K562 (cell line): ENCODE results near the gene SUMF2. TPM values are rescaled to one million over a fixed set of nuclear protein-coding genes. Genes with fewer than 3 reads are reported as not detected.

Source experiments
- CHAMP1 ChIP-seq: fragments of 450-650 bp; IDR thresholded peaks from 2 replicates; pipeline ENCODE4 v1.6.1; 2016; ENCODE audit warnings: mild to moderate bottlenecking
- FOXK2 ChIP-seq, 2 experiments: fragments of 450-650 bp; IDR thresholded peaks in 1 of 2; conservative IDR thresholded peaks in 1 of 2; 2 replicates each; pipeline ENCODE4 v1.6.1; 2016; ENCODE audit warnings: low read depth in 2 of 2, mild to moderate bottlenecking in 1 of 2
- REST ChIP-seq, 2 experiments: fragments of 450-650 bp; formaldehyde crosslinking in 1 of 2; IDR thresholded peaks; 2 replicates each; pipeline versions ENCODE4 v1.4.0 to v1.6.1; 2014 to 2020; ENCODE audit warnings: mild to moderate bottlenecking in 2 of 2, borderline replicate concordance in 1 of 2, low read depth in 1 of 2
- polyA plus RNA-seq, 8 experiments: library from polyadenylated mRNA; depleted of rRNA in 4 of 8; stranded (reverse) in 5 of 8; unstranded in 3 of 8; fragments of >200 nt; fragmentation: Nextera tagmentation in 2 of 8; fragmentation: Illumina TruSeq in 1 of 8; extraction: Ambion mirVana in 2 of 8; extraction: Trizol in 1 of 8; gene quantifications; 2 replicates each; pipeline versions ENCODE4 v1.2.1 to v1.2.3, GENCODE V29; 2011 to 2014; ENCODE audit warnings: inconsistent platforms in 1 of 8, missing spikeins in 1 of 8
- total RNA-seq, 7 experiments: library from RNA; depleted of rRNA in 6 of 7; stranded (reverse); fragments of >200 nt in 6 of 7; fragmentation: Illumina TruSeq in 2 of 7; extraction: Trizol in 2 of 7; gene quantifications; 2 replicates each; pipeline versions ENCODE4 v1.2.1 to v1.2.3, GENCODE V29; 2011 to 2021; ENCODE audit warnings: low replicate concordance in 1 of 7

Gene SUMF2
- total and polyA plus RNA-seq, 9 of the 15 experiments (the other 6 are each of a cell fraction or from before 2014, with no cell fraction given): 39.0 to 113 (median 67.7) TPM

- TF ChIP-seq REST (IDR thresholded peaks at IDR 0.05; ENCODE audit: borderline replicate concordance) (peak; percentile 86), REST (CRISPR knock-in tag; IDR thresholded peaks at IDR 0.05; ENCODE audit: low read depth) (no peak), CHAMP1 (0 out of 2 replicates have a peak, but pooled peaks have one; percentile 23), FOXK2 (conservative IDR thresholded peaks at IDR 0.05 in 1 of 2, IDR thresholded peaks at IDR 0.05 in 1 of 2; ENCODE audit: low read depth in 2 of 2) (no peak)
Measured at GRCh38 chr7:56074371-56074791, 10.3 kb downstream of the SUMF2 start (continued).
